Stomach (tissue), 9 donors: Measurements from ENCODE around the gene TPST2. TPM values are rescaled to one million over a fixed set of nuclear protein-coding genes. Genes with fewer than 3 reads are reported as not detected.

Experiments
- DNase-seq, 2 donors: peaks; one replicate each; pipeline versions ENCODE4 v3.0.0 to v3.0.0-alpha.2; 2013 to 2019
- H3K27ac ChIP-seq, 5 donors: fragments of 200-600 bp in 4 of 5; sonication (generic) in 4 of 5; one replicate each; pipeline ENCODE4 v1.5.1; 2013 to 2019; ENCODE audit warnings: mild to moderate bottlenecking in 1 of 5, moderate library complexity in 1 of 5
- H3K27me3 ChIP-seq, 3 donors: fragments of 200-600 bp; sonication (generic); one replicate each; pipeline ENCODE4 v1.5.1; 2017 to 2019; ENCODE audit warnings: mixed run types in 1 of 3
- H3K36me3 ChIP-seq, 4 donors: fragments of 200-600 bp; sonication (generic); 1 replicate in 3 of 4; 2 replicates in 1 of 4; pipeline ENCODE4 v1.5.1; 2016 to 2019
- H3K4me1 ChIP-seq, 4 donors: fragments of 200-600 bp; sonication (generic); one replicate each; pipeline ENCODE4 v1.5.1; 2016 to 2019
- H3K4me3 ChIP-seq, 4 donors: fragments of 200-600 bp; sonication (generic) in 3 of 4; one replicate each; pipeline ENCODE4 v1.5.1; 2016 to 2019; ENCODE audit warnings: mild to moderate bottlenecking in 1 of 4
- H3K9me3 ChIP-seq, 4 donors: fragments of 200-600 bp; sonication (generic); one replicate each; pipeline ENCODE4 v1.5.1; 2016 to 2019
- EP300 ChIP-seq: sonication (generic); formaldehyde crosslinking; IDR thresholded peaks from one replicate; pipeline ENCODE4 v1.6.1; 2017; ENCODE audit warnings: antibody characterized with exemption
- POLR2A ChIP-seq, 4 donors: fragments of 450-650 bp; IDR thresholded peaks; one replicate each; pipeline ENCODE4 v1.6.1; 2016; ENCODE audit warnings: antibody characterized with exemption in 4 of 4, control low read depth in 2 of 4, mild to moderate bottlenecking in 1 of 4, moderate library complexity in 1 of 4
- POLR2AphosphoS5 ChIP-seq, 3 donors: sonication (generic); formaldehyde crosslinking; IDR thresholded peaks; one replicate each; pipeline ENCODE4 v1.6.1; 2016; ENCODE audit warnings: antibody characterized with exemption in 3 of 3
- WGBS, 5 donors: extraction: QIAGEN DNeasy Blood & Tissue Kit in 3 of 5; methylation state at CpG; one replicate each; pipeline versions ENCODE4 v1.1.5 to v1.1.7; 2013 to 2018; 5-methylcytosine and 5-hydroxymethylcytosine counted together
- intact Hi-C: fragments of 100-400 bp; cut with DNase I; formaldehyde crosslinking; loops from one replicate; pipeline ENCODE4 v1.15.1; 2023; ENCODE audit warnings: low total_unique reads
- polyA plus RNA-seq, 3 donors: library from polyadenylated mRNA; stranded (reverse); fragments of 200-250 nt; gene quantifications; one replicate each; pipeline ENCODE4 v1.2.3, GENCODE V29; 2013
- total RNA-seq, 5 donors: library from RNA; depleted of rRNA; stranded (reverse); fragments of >200 nt; gene quantifications; one replicate each; pipeline versions ENCODE4 v1.1.0 to v1.2.3, GENCODE V29; 2014 to 2016
- TF ChIP-seq, protein P1 (sequence below), 7 experiments: fragments of 450-650 bp in 4 of 7; fragments of 200-600 bp in 3 of 7; sonication (generic) in 3 of 7; IDR thresholded peaks; one replicate each; pipeline ENCODE4 v1.5.1; 2016 to 2019; ENCODE audit warnings: antibody characterized with exemption in 7 of 7, control low read depth in 2 of 7, mild to moderate bottlenecking in 1 of 7
- donor health status: healthy with polysubstance abuse.
- donor health status: Bipolar disorder and iron deficiency.
- donor health status: healthy.

Gene TPST2
- total and polyA plus RNA-seq, 8 donors = 5.3 to 88.3 (median 10.4) TPM

DNA sequence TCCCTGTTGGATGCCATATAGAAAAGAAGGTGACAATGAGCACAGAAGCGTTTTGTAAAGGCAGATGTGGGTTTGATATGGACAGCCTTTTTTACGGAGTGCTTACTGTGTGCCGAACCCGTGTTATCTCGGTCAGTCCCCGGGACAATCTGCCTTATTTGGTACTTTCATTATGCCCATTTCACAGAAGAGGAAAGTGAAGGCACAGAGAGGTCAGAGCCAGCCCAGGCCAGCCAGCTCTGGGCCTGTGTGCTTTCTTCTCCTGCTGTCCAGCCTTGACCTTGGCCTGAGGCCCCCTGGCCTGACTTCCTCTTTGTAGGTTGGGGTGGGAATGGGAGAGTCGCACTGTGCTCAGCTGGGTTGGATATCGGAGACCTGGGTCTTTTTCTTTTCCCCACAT lies 28.5 kb upstream of the TPST2 start:
- H3K4me1 ChIP-seq = peaks cover 0 to 5% (median 0%) of the 10 kb centered on the region in 4 donors
- no peak for TF ChIP-seq POLR2AphosphoS5 (IDR thresholded peaks at IDR 0.05)
- TF ChIP-seq, protein P1, sequence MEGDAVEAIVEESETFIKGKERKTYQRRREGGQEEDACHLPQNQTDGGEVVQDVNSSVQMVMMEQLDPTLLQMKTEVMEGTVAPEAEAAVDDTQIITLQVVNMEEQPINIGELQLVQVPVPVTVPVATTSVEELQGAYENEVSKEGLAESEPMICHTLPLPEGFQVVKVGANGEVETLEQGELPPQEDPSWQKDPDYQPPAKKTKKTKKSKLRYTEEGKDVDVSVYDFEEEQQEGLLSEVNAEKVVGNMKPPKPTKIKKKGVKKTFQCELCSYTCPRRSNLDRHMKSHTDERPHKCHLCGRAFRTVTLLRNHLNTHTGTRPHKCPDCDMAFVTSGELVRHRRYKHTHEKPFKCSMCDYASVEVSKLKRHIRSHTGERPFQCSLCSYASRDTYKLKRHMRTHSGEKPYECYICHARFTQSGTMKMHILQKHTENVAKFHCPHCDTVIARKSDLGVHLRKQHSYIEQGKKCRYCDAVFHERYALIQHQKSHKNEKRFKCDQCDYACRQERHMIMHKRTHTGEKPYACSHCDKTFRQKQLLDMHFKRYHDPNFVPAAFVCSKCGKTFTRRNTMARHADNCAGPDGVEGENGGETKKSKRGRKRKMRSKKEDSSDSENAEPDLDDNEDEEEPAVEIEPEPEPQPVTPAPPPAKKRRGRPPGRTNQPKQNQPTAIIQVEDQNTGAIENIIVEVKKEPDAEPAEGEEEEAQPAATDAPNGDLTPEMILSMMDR (IDR thresholded peaks at IDR 0.05) = no peak
- TF ChIP-seq POLR2A (IDR thresholded peaks at IDR 0.05) = no peak
- no peak for TF ChIP-seq EP300
- DNase-seq = no peak
- H3K27me3 ChIP-seq = peaks cover 0 to 70% (median 0%) of the 10 kb centered on the region in 3 donors
- no peaks in the 10 kb centered on the region for H3K36me3 ChIP-seq
- H3K4me3 ChIP-seq = no peak overlapping the region
- no peaks in the 10 kb centered on the region for H3K9me3 ChIP-seq
- intact Hi-C loops = no loop called here
- WGBS, 5 donors = 77 to 86% (median 82%) methylated on average over 8 of the region's 8 CpGs
- no peak overlapping the region for H3K27ac ChIP-seq

DNA sequence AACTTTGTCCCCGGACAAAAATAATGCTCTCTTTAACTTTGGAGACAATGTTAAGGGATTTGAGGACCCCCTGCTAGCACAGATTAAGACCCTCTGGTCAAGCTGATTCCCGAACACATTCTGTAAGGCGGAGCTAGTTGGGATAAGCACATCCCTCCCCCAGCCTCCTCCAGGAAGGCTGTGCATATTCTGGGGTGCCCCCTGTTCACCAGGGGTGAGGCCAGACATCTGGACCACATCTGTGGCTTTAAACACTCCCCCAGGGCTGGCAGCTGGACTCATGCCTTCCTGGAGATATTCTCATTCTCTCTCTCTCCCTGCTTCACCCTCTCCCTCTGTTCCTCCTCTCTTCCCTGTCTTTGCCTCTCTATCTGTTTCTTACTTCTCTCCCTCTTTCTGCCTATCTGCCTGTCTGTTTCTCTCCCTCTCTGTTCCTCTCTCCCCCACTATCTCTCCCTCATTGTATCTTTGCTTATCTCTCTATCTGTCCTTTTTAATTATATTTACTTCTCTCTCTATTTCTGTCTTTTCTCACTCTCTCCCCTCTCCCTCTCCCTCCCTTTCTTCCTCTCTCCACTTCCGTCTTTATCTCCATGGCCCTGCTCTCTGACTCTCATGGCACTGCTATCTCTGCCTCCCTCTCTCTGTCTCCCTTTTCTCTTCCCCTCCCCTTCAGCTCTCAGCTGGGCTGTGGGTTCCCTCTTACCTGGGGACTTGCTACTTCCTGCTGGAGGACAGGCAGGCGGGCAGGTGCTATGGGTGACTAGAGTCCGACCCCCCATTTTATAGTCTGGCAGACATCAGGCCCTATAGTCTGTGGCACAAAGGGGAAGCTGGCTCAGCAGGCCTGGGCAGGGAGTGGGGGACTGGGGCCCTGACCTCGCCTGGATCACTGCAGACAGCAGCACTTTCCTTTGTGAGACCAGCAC lies 27.6 kb upstream of the TPST2 start, which contains the start of gene CRYBB1:
CRYBB1 (minus strand) TSS at position 757 of the 929 bp plus-strand sequence. CDS start 1,708 bp downstream, outside the sequence.
- Histone ChIP-seq H3K4me3 (no peak within 1 kb of the TSS), H3K9me3 (no peaks in the 10 kb centered on the region), H3K27ac (no peak within 1 kb of the TSS), H3K4me1 (peaks cover 0 to 5% (median 0%) of the 10 kb centered on the region in 4 donors), H3K36me3 (no peaks in the 10 kb centered on the region), H3K27me3 (peaks cover 0 to 70% (median 0%) of the 10 kb centered on the region in 3 donors)
- WGBS, 5 donors = 53 to 63% (median 59%) methylated on average over 7 of the region's 7 CpGs
- intact Hi-C loops = no loop called here
- no peak for TF ChIP-seq EP300
- no peak for TF ChIP-seq POLR2A (IDR thresholded peaks at IDR 0.05)
- no peak for TF ChIP-seq POLR2AphosphoS5 (IDR thresholded peaks at IDR 0.05)
- TF ChIP-seq, protein P1 (IDR thresholded peaks at IDR 0.05) = no peak
- DNase-seq = no peak

DNA sequence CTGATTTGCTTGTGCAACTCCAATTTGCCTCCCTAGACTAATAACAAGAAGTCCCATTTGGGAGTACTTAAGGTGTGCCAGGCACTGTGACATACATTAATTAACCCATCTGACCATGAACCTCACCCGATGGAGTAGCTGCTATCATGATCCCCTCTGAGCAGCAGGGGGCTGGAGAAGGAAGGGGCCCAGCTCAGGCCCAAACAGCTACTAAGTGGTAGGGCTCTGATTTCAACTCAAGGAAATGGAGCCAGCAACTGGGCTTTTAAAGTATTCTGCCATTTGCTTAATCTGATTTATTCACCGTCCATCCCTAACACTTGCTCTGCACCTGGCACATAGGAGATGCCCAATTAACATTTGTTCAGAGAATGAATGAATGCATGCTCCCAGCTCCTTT lies 26.7 kb upstream of the TPST2 start:
- intact Hi-C loops = no loop called here
- Histone ChIP-seq H3K4me3 (no peak overlapping the region), H3K4me1 (peaks cover 0 to 5% (median 0%) of the 10 kb centered on the region in 4 donors), H3K36me3 (no peaks in the 10 kb centered on the region), H3K27me3 (peaks cover 0 to 70% (median 0%) of the 10 kb centered on the region in 3 donors), H3K9me3 (no peaks in the 10 kb centered on the region), H3K27ac (no peak overlapping the region)
- WGBS, 5 donors = 36 to 59% (median 54%) methylated on average over 2 of the region's 2 CpGs
- DNase-seq = no peak
- TF ChIP-seq POLR2AphosphoS5 (IDR thresholded peaks at IDR 0.05) (no peak), EP300 (no peak), POLR2A (IDR thresholded peaks at IDR 0.05) (no peak)
- TF ChIP-seq, protein P1 (IDR thresholded peaks at IDR 0.05) = no peak

DNA sequence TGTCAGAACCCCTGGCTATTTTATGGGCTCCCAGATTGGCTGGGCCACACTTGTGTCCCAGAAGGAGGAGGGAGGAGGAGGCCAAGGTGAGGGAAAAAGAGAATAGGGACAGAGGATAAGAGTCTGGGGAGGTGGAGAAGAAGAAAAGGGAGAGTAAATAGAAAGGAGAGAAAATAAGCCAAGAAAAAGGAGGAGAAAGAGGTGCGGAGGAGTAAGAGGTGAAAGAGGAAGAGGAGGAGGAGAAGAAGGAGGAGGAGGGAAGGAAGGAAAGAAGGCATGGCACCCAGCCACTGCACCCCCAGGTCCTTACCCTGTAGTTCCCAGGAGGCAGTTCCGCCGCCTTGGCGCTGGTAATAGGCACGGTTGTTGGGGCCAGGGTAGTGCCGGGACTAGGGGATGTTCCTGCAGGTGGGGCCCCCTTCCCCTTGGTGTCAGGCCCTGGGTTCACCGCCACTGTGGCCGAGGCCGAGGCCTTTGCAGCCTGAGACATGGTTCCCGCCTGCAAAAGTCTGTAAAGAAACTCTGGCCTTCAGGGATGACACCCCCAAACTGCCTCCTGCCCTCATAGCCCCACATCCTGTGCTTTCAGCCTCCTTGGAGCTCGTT lies 26.0 kb upstream of the TPST2 start:
- WGBS, 5 donors = 70 to 81% (median 73%) methylated on average over 11 of the region's 11 CpGs
- no peak for DNase-seq

More for the DNA sequence above, 26.0 kb upstream of the TPST2 start:
- no peaks in the 10 kb centered on the region for H3K36me3 ChIP-seq
- H3K27ac ChIP-seq = no peak overlapping the region
- peaks cover 0 to 70% (median 0%) of the 10 kb centered on the region in 3 donors for H3K27me3 ChIP-seq
- H3K9me3 ChIP-seq = no peaks in the 10 kb centered on the region
- intact Hi-C loops = no loop called here
- TF ChIP-seq POLR2A (IDR thresholded peaks at IDR 0.05) = no peak
- no peak for TF ChIP-seq EP300
- no peak for TF ChIP-seq POLR2AphosphoS5 (IDR thresholded peaks at IDR 0.05)
- TF ChIP-seq, protein P1 (IDR thresholded peaks at IDR 0.05) = no peak
- no peak overlapping the region for H3K4me3 ChIP-seq
- peaks cover 0 to 5% (median 0%) of the 10 kb centered on the region in 4 donors for H3K4me1 ChIP-seq
